GM12864 (cell line): ENCODE measurements around the gene MYO15B.
"Not testable (repeated sequence)": the region's sequence is repeated elsewhere in the genome, so short reads cannot be mapped to it uniquely, and the experiment has no call there.

Experiments used
- DNase-seq: peaks from one replicate; pipeline ENCODE4 v3.0.0-alpha.2; 2011; ENCODE audit warnings: low read depth
- H3K4me3 ChIP-seq: 2 replicates; pipeline ENCODE4 v1.5.1; 2011; ENCODE audit warnings: mild to moderate bottlenecking, low read depth, low read length, control low read depth
- TF ChIP-seq, protein P1 (sequence below): IDR thresholded peaks from 2 replicates; pipeline ENCODE4 v1.5.1; 2011; ENCODE audit warnings: low read depth, mild to moderate bottlenecking, moderate library complexity, low read length, control low read depth, inconsistent platforms; ENCODE audit errors: missing control alignments

MYO15B gene

DNA sequence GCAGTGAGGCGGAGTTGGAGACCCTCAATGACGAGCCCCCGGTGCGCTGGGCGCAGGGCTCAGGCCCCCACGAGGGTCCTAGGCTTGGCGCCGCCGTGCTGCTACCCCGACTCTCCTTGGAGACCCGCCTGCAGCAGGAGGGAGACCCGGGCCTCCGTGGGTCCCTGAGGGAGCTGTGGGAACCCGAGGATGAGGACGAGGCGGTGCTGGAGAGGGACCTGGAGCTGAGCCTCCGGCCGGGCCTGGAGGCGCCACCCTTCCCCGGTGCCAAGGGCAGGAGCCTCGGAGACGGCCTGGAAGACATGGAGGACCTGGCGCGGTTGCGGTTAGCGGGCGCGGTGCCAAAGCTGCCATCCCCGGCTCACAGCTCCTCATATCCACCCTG is 2.3 kb downstream of the MYO15B start:
- no peak for DNase-seq
- no peak overlapping the region for H3K4me3 ChIP-seq
- TF ChIP-seq, protein P1, sequence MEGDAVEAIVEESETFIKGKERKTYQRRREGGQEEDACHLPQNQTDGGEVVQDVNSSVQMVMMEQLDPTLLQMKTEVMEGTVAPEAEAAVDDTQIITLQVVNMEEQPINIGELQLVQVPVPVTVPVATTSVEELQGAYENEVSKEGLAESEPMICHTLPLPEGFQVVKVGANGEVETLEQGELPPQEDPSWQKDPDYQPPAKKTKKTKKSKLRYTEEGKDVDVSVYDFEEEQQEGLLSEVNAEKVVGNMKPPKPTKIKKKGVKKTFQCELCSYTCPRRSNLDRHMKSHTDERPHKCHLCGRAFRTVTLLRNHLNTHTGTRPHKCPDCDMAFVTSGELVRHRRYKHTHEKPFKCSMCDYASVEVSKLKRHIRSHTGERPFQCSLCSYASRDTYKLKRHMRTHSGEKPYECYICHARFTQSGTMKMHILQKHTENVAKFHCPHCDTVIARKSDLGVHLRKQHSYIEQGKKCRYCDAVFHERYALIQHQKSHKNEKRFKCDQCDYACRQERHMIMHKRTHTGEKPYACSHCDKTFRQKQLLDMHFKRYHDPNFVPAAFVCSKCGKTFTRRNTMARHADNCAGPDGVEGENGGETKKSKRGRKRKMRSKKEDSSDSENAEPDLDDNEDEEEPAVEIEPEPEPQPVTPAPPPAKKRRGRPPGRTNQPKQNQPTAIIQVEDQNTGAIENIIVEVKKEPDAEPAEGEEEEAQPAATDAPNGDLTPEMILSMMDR, result no peak

DNA sequence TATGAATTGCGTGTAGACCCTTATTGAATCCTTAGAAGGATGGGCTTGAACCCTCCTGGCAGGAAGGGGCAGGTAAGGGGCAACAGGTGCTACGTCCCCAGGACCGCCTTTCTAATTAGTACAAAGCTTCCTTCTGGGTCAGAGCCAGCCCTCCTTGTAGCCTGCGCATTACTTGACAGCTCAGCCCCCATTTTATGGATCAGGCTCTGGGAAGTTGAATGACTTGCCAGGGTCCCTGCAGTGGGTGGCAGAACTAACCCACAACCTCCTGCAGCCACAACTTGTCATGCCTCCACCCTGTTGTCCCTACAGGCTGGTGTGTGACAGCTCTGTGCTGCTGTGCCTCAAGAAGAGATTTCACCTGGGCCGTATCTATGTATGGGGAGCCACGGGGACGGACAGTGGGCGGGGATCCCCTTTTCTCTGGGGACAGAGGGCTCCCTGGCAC is 2.7 kb downstream of the MYO15B start:
- no peak overlapping the region for H3K4me3 ChIP-seq
- TF ChIP-seq, protein P1, result no peak
- DNase-seq, result no peak

DNA sequence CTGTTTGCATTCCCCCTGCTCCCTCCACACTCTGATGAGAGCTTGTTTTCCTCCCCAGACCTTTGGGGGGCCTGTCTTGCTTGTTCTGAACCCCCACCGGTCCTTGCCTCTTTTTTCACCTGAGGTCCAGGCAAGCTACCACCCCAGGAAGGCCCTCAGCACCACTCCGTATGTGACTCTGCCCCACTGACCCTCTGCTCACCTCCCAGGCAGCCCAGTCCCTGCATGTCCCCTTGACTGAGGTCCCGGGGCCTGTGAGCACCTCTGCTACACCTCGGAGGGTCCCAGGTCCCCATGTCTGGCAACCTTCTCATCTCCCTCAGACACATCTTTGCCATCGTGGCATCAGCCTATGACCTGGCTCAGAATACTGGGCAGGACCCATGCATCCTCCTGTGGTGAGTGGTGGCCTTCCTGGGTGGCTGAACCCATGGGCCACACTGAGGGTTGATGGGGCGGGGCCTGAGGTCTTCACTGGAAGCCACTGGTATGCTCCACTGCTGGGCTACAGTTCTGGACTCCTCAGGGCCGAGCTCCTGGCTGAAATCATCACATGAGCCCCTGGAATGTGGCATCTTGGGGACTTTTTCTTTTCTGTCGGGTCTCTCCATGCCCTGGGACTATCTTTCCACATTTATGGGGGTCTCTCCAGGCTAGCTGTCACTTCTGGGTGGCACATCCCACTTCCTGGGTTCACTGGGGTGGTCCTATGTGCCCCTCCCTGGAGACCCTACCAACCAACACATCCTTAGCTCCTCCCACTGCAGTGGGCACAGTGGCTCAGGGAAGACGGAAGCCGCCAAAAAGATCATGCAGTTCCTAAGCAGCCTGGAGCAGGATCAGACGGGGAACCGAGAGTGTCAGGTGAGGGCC is 3.5 kb downstream of the MYO15B start:
- H3K4me3 ChIP-seq, result no peak overlapping the region
- DNase-seq, result no peak
- TF ChIP-seq, protein P1, result no peak

DNA sequence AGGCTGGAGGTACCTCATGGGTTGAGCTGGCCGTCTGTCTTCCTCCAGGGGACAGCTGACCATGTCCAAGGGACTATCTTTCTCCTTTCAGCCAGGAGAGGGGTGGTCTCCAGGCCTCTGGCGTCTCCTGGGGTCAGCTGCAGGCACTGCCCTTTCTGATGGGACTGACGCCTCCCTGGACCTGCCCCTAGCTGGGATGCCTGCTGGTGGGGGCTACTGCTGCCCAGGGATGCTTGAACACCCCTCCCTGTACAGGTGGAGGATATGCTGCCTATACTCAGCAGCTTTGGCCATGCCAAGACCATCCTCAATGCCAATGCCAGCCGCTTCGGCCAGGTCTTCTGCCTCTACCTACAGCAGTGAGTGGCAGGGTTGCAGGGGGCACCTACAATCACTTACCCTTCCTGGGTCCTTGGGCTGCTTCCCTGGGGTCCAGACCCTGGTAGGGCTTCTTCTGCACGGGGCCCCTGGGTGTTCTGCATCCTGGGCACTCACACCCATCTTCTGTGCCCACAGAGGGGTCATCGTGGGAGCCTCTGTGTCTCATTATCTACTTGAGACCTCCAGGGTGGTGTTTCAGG is 4.2 kb downstream of the MYO15B start:
- no peak for DNase-seq
- no peak overlapping the region for H3K4me3 ChIP-seq
- TF ChIP-seq, protein P1, result no peak

DNA sequence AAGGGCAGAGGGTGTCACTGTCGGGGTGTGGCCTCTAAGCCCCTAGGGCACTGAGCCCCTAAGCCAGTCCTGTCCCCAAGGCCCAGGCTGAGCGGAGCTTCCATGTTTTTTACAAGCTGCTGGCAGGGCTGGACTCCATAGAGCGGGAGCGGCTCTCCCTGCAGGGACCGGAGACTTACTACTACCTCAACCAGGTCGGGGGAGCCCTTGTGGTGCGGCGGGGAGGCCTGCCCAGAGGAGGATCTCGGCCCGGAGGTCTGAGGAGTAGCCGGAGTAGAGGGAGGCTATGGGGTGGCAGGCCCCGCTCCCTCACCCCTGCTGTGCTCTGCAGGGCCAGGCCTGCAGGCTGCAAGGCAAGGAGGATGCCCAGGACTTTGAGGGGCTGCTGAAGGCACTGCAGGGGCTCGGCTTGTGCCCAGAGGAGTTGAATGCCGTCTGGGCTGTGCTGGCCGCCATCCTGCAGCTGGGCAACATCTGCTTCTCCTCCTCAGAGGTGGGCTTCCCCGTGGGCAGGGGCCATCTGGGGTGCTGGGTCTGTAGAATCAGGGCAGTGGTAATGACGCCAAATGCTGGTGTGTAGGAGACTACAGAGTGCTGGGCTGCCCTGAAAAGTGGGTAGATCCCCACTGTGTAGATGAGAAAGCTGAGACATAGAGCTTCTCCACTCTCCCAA is 4.9 kb downstream of the MYO15B start:
- no peak overlapping the region for H3K4me3 ChIP-seq
- DNase-seq, result no peak
- TF ChIP-seq, protein P1, result no peak

DNA sequence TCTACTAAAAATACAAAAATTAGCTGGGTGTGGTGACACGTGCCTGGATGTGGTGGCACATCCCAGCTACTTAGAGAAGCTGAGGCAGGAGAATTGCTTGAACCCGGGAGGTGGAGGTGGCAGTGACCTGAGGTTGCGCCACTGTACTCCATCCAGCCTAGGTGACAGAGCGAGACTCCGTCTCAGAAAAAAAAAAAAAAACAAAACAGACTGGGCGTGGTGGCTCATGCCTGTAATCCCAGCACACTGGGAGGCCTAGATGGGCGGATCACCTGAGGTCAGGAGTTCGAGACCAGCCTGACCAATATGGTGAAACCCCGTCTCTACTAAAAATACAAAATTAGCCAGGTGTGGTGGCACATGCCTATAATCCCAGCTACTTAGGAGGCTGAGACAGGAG is 5.8 kb downstream of the MYO15B start:
- not testable (repeated sequence) for DNase-seq, H3K4me3 ChIP-seq

DNA sequence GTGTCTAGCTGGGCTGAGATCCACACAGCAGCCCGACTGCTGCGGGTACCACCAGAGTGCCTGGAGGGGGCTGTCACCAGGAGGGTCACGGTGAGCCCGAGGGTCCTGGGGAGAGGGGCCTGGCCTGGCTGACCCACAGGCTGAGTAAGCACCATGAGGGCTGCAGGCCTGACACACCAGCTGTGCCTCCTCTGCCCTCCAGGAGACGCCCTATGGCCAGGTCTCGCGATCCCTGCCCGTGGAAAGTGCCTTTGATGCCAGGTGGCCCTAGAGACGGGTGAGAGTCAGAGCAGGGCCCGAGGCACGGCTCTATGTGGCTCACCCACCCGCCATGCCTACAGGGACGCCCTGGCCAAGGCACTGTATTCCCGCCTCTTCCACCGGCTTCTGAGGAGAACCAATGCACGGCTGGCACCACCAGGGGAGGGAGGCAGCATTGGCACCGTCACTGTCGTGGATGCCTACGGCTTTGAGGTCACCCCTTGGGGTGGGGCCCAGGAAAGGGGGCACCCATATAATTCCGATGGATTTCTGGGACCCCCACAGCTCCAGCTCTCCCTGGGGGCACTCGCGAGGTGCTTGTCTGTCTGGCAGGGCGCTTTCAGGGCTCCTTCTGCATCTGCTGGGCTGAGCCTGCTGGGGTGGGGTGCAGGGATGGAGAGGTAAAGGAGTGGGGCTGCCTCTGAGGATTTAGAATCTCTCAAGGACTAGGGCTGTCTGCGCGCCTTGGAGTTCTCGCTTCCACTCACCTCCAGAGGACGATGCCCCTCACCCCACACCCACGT is 7.1 kb downstream of the MYO15B start:
- DNase-seq, result no peak

More for the DNA sequence above, 7.1 kb downstream of the MYO15B start:
- TF ChIP-seq, protein P1, result no peak
- H3K4me3 ChIP-seq, result no peak overlapping the region
